Right atrium auricular region (tissue), 2 donors: ENCODE measurements around the gene CCDC92B. TPM values are rescaled to one million over a fixed set of nuclear protein-coding genes. Genes with fewer than 3 reads are reported as not detected.

Experiments used
- DNase-seq: peaks from one replicate; pipeline ENCODE4 v3.0.0-alpha.2; 2019; ENCODE audit warnings: low spot score
- H3K27ac ChIP-seq, 2 donors: fragments of 200-600 bp; sonication (generic); 1 replicate in 1 of 2; 2 replicates in 1 of 2; pipeline ENCODE4 v1.5.1; 2016 to 2019
- H3K27me3 ChIP-seq, 2 donors: fragments of 200-600 bp; sonication (generic); one replicate each; pipeline versions ENCODE4 v1.5.1 to v1.6.0; 2017 to 2019
- H3K36me3 ChIP-seq: fragments of 200-600 bp; sonication (generic); one replicate; pipeline ENCODE4 v1.5.1; 2016
- H3K4me1 ChIP-seq, 2 donors: fragments of 200-600 bp; sonication (generic); one replicate each; pipeline versions ENCODE4 v1.5.1 to v1.6.0; 2017 to 2019
- H3K4me3 ChIP-seq, 2 donors: fragments of 200-600 bp; sonication (generic); 1 replicate in 1 of 2; 2 replicates in 1 of 2; pipeline ENCODE4 v1.5.1; 2017 to 2019; ENCODE audit warnings: mild to moderate bottlenecking in 1 of 2, moderate library complexity in 1 of 2
- H3K9me3 ChIP-seq, 2 donors: fragments of 200-600 bp; sonication (generic); one replicate each; pipeline ENCODE4 v1.5.1; 2019
- CTCF ChIP-seq, 2 donors: fragments of 200-600 bp; sonication (generic); IDR thresholded peaks; one replicate each; pipeline ENCODE4 v1.5.1; 2019; ENCODE audit warnings: antibody characterized with exemption in 2 of 2
- total RNA-seq, 2 donors: library from RNA; depleted of rRNA; stranded (reverse); fragments of >200 nt; gene quantifications; one replicate each; pipeline ENCODE4 v1.1.0, GENCODE V29; 2016

The CCDC92B gene
- total RNA-seq, 2 donors from 2014 or later = not detected

GRCh38 chr17:2723997-2724783, 25.3 kb downstream of the CCDC92B start:
- Histone ChIP-seq H3K36me3 (no peaks in the 10 kb centered on the region), H3K27me3 (no peaks in the 10 kb centered on the region), H3K4me1 (peaks cover 0 to 20% of the 10 kb centered on the region in 2 donors), H3K4me3 (peak overlapping the region; percentile 39 to 50), H3K27ac (peak overlapping the region; percentile 37 to 73), H3K9me3 (no peaks in the 10 kb centered on the region)
- DNase-seq = no peak
- TF ChIP-seq CTCF (IDR thresholded peaks at IDR 0.05) = no peak

GRCh38 chr17:2723505-2723996, 25.9 kb downstream of the CCDC92B start:
- Histone ChIP-seq H3K36me3 (no peaks in the 10 kb centered on the region), H3K4me3 (peak overlapping the region; percentile 39 to 50), H3K4me1 (peaks cover 0 to 20% of the 10 kb centered on the region in 2 donors), H3K27ac (peak overlapping the region; percentile 37 to 73), H3K27me3 (no peaks in the 10 kb centered on the region), H3K9me3 (no peaks in the 10 kb centered on the region)
- no peak for TF ChIP-seq CTCF (IDR thresholded peaks at IDR 0.05)
- DNase-seq = no peak

GRCh38 chr17:2722611-2723010, 26.8 kb downstream of the CCDC92B start:
- no peak for TF ChIP-seq CTCF (IDR thresholded peaks at IDR 0.05)
- DNase-seq = no peak
- Histone ChIP-seq H3K36me3 (no peaks in the 10 kb centered on the region), H3K9me3 (no peaks in the 10 kb centered on the region), H3K27ac (no peak overlapping the region), H3K4me3 (no peak overlapping the region), H3K4me1 (peaks cover 0 to 20% of the 10 kb centered on the region in 2 donors), H3K27me3 (no peaks in the 10 kb centered on the region)

GRCh38 chr17:2721603-2722002, 27.8 kb downstream of the CCDC92B start:
- DNase-seq = no peak
- H3K36me3 ChIP-seq = no peaks in the 10 kb centered on the region
- no peak overlapping the region for H3K27ac ChIP-seq
- H3K27me3 ChIP-seq = no peaks in the 10 kb centered on the region
- peaks cover 0 to 20% of the 10 kb centered on the region in 2 donors for H3K4me1 ChIP-seq
- TF ChIP-seq CTCF (IDR thresholded peaks at IDR 0.05) = no peak
- no peak overlapping the region for H3K4me3 ChIP-seq
- H3K9me3 ChIP-seq = no peaks in the 10 kb centered on the region

GRCh38 chr17:2719861-2720260, 29.6 kb downstream of the CCDC92B start:
- Histone ChIP-seq H3K4me3 (no peak overlapping the region), H3K4me1 (peaks cover 0 to 12% of the 10 kb centered on the region in 2 donors), H3K27me3 (no peaks in the 10 kb centered on the region), H3K36me3 (no peaks in the 10 kb centered on the region), H3K9me3 (no peaks in the 10 kb centered on the region), H3K27ac (no peak overlapping the region)
- DNase-seq = no peak
- TF ChIP-seq CTCF (IDR thresholded peaks at IDR 0.05) = no peak
